Lung (tissue), 12 donors: ENCODE data around the gene PRR12. TPM values are rescaled to one million over a fixed set of nuclear protein-coding genes. Genes with fewer than 3 reads are reported as not detected.

Experiments
- ATAC-seq: fragments of 200-7000 bp; cut with Tn5 transposase; one replicate; pipeline ENCODE4 v1.9.1; 2020; ENCODE audit warnings: moderate number of reproducible peaks; ENCODE audit not compliant: insufficient read depth, low FRiP score
- DNase-seq, 3 donors: peaks; one replicate each; pipeline ENCODE4 v3.0.0-alpha.2; 2013 to 2017
- H3K27ac ChIP-seq, 2 donors: one replicate each; pipeline ENCODE4 v1.5.1; 2013; ENCODE audit warnings: mild to moderate bottlenecking in 2 of 2, moderate library complexity in 2 of 2, control low read depth in 1 of 2, inconsistent platforms in 1 of 2, low read depth in 1 of 2, low read length in 1 of 2
- H3K27me3 ChIP-seq, 3 donors: one replicate each; pipeline ENCODE4 v1.5.1; 2013; ENCODE audit warnings: low read length in 2 of 3; ENCODE audit not compliant: control insufficient read depth in 3 of 3, insufficient read depth in 3 of 3
- H3K36me3 ChIP-seq, 4 donors: one replicate each; pipeline ENCODE4 v1.5.1; 2013; ENCODE audit warnings: low read length in 4 of 4, mild to moderate bottlenecking in 1 of 4, moderate library complexity in 1 of 4; ENCODE audit not compliant: control insufficient read depth in 4 of 4, insufficient read depth in 4 of 4
- H3K4me1 ChIP-seq, 5 donors: one replicate each; pipeline ENCODE4 v1.5.1; 2013; ENCODE audit warnings: low read length in 5 of 5, mild to moderate bottlenecking in 2 of 5, moderate library complexity in 1 of 5; ENCODE audit not compliant: control insufficient read depth in 5 of 5, insufficient read depth in 5 of 5
- H3K4me3 ChIP-seq: one replicate; pipeline ENCODE4 v1.5.1; 2013; ENCODE audit warnings: mild to moderate bottlenecking, control low read depth, moderate library complexity
- H3K9ac ChIP-seq, 2 donors: one replicate each; pipeline ENCODE4 v1.5.1; 2013; ENCODE audit warnings: low read length in 2 of 2, control low read depth in 1 of 2; ENCODE audit not compliant: insufficient read depth in 1 of 2
- H3K9me3 ChIP-seq, 4 donors: one replicate each; pipeline ENCODE4 v1.5.1; 2013; ENCODE audit warnings: low read length in 3 of 4, mild to moderate bottlenecking in 1 of 4, moderate library complexity in 1 of 4; ENCODE audit not compliant: control insufficient read depth in 4 of 4, insufficient read depth in 3 of 4
- CTCF ChIP-seq: IDR thresholded peaks from 2 replicates; pipeline ENCODE4 v1.5.1; 2012; ENCODE audit warnings: mild to moderate bottlenecking; ENCODE audit errors: control extremely low read depth, extremely low read depth
- WGBS, 2 donors: extraction: QIAGEN DNeasy Blood & Tissue Kit; methylation state at CpG; one replicate each; pipeline ENCODE4 v1.1.7; 2013; 5-methylcytosine and 5-hydroxymethylcytosine counted together
- polyA plus RNA-seq, 2 donors: library from polyadenylated mRNA; stranded (reverse); fragments of 200-250 nt; gene quantifications; one replicate each; pipeline ENCODE4 v1.2.1, GENCODE V29; 2013
- total RNA-seq, 2 donors: library from RNA; depleted of rRNA in 1 of 2; stranded (reverse); fragments of >200 nt in 1 of 2; gene quantifications; one replicate each; pipeline ENCODE4 v1.2.1, GENCODE V29; 2014 to 2021
- donor health status: control.
- donor health status: control.
- donor health status: Bipolar disorder and iron deficiency.
- donor health status: healthy.
- donor health status: DM: yes; HTN: yes; CAD: no.

The PRR12 gene
- total and polyA plus RNA-seq, 4 donors, result 7.6 to 32.4 (median 16.8) TPM

DNA sequence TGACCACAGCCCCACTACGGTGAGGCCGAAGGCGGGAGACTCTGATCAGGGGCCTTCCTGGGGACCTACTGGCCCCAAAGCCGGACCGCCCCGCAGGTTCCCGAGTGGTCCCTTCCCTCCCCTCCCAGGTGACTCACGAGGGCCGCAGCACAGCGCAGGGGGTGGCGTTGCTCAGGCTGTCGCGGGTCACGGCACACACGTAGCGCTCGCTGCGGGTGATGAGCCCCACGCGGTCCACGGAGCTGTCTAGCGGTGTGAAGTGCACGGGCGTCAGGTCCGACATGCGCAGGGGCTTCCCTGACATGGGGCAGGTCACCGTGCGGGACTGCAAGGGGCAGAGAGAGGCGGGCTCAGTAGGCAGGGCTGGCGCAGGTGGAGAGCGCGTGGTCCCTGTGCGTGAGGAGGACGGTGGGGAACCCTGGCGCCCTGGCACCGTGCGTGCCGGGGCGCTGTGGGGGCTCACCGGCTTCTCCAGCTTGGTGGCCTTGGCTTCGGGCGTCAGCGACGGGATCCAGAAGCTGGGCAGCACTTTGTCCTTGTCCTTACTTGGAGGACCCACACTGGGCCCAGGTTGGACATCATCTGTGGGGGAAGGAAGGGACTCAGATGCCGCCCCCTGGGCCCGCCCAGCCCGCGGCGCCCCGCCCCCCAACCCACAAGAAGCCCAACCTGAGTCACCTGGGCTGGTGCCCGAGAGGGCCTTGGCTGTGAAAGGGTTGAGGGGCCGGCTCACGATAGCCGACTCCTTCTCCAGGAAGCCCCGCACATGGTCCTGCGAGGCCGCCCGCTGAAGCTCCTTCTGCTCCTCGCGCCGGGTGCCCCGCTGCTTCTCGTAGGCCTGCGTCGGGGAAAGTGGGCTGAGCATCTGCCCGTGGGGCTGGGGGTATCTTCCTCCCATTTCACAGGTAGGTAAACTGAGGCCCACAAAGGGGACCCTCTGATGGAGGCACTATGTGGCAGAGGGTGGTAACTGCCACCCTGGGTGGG, 34.3 kb upstream of the PRR12 start:
- no peak for ATAC-seq
- Histone ChIP-seq H3K36me3 (peaks cover 10 to 48% (median 23%) of the 10 kb centered on the region in 4 donors), H3K27ac (peak overlapping the region in 1 of 2 donors; percentile 6)

GRCh38 chr19:49557641-49558325, 33.2 kb upstream of the PRR12 start:
- DNase-seq (no peak), ATAC-seq (no peak)
- H3K9me3 ChIP-seq, result no peaks in the 10 kb centered on the region
- 93 to 95% methylated on average over 17 to 18 of the region's 18 CpGs for WGBS, 2 donors
- H3K4me3 ChIP-seq, result no peak overlapping the region
- H3K27me3 ChIP-seq, result no peaks in the 10 kb centered on the region
- peaks cover 0 to 7% (median 0%) of the 10 kb centered on the region in 5 donors for H3K4me1 ChIP-seq
- no peak overlapping the region for H3K9ac ChIP-seq
- peaks cover 10 to 47% (median 23%) of the 10 kb centered on the region in 4 donors for H3K36me3 ChIP-seq
- no peak for TF ChIP-seq CTCF
- H3K27ac ChIP-seq, result no peak overlapping the region

More for the DNA sequence above, 34.3 kb upstream of the PRR12 start:
- no peaks in the 10 kb centered on the region for H3K9me3 ChIP-seq
- H3K9ac ChIP-seq, result no peak overlapping the region
- H3K27me3 ChIP-seq, result no peaks in the 10 kb centered on the region
- no peak for TF ChIP-seq CTCF
- 86 to 92% methylated on average over 63 to 66 of the region's 66 CpGs for WGBS, 2 donors
- peak in 1 of 3 donors; percentile 26 for DNase-seq
- H3K4me3 ChIP-seq, result no peak overlapping the region
- H3K4me1 ChIP-seq, result peaks cover 0 to 7% (median 0%) of the 10 kb centered on the region in 5 donors

DNA sequence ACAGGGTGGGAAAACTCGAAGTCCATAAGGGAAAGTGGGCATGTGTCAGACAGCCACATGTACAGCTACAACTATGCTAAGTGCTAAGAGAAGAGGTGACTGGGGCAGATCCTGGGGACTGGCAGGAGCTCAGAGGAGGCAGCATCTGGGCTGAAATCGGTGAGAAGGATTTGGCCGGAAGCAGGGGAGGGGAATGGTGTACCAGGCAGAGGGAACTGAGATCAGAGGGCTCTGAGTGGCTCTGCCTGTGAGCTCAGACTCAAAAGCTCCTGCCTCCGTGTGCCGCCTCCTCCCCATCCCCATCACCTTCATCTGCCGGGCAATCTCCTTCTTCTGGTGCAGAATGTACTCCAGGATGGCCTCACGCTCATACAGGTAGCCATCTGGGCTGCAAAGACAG, 32.4 kb upstream of the PRR12 start:
- H3K4me3 ChIP-seq, result no peak overlapping the region
- no peak overlapping the region for H3K27ac ChIP-seq
- no peak for DNase-seq
- no peak overlapping the region for H3K9ac ChIP-seq
- H3K36me3 ChIP-seq, result peaks cover 10 to 47% (median 23%) of the 10 kb centered on the region in 4 donors
- peaks cover 0 to 7% (median 0%) of the 10 kb centered on the region in 5 donors for H3K4me1 ChIP-seq
- 88 to 94% methylated on average over 7 of the region's 7 CpGs for WGBS, 2 donors
- ATAC-seq, result no peak
- no peak for TF ChIP-seq CTCF
- no peaks in the 10 kb centered on the region for H3K27me3 ChIP-seq
- H3K9me3 ChIP-seq, result no peaks in the 10 kb centered on the region
